CD4-positive, alpha-beta T cell (primary cell): Measurements from ENCODE around the gene SHROOM1. TPM values are rescaled to one million over a fixed set of nuclear protein-coding genes. Genes with fewer than 3 reads are reported as not detected.

Experiments
- ATAC-seq: fragments of 200-7000 bp; cut with Tn5 transposase; one replicate; pipeline ENCODE4 v1.10.0; 2022; ENCODE audit warnings: mild to moderate bottlenecking; ENCODE audit not compliant: poor library complexity
- CTCF ChIA-PET: fragments of 350-600 bp; sonication (Branson Sonifier 250); formaldehyde crosslinking; loops from one replicate; lab custom pipeline; 2021; ENCODE audit warnings: antibody characterized with exemption, inconsistent platforms; lab: Charles Lee
- POLR2A ChIA-PET: fragments of 350-600 bp; sonication (Branson Sonifier 250); formaldehyde crosslinking; loops from one replicate; lab custom pipeline; 2021; ENCODE audit warnings: antibody characterized with exemption, inconsistent platforms; lab: Charles Lee
- DNase-seq, 14 experiments: peaks; one replicate each; pipeline ENCODE4 v3.0.0-alpha.2; 2013 to 2020; ENCODE audit warnings: mixed read lengths in 2 of 14
- H3K27ac ChIP-seq, 2 donors: one replicate each; pipeline versions ENCODE4 v1.5.1 to v1.7.0; 2013; ENCODE audit warnings: low read length in 2 of 2, low read depth in 1 of 2, mild to moderate bottlenecking in 1 of 2
- H3K27me3 ChIP-seq, 2 experiments: 1 replicate in 1 of 2; 2 replicates in 1 of 2; pipeline versions ENCODE4 v1.6.1 to v1.7.0; 2013; ENCODE audit warnings: low read length in 2 of 2, control low read depth in 1 of 2, mild to moderate bottlenecking in 1 of 2, moderate library complexity in 1 of 2; ENCODE audit not compliant: insufficient read depth in 2 of 2, control insufficient read depth in 1 of 2
- H3K36me3 ChIP-seq: one replicate; pipeline ENCODE4 v1.6.1; 2013; ENCODE audit warnings: low read length, control low read depth; ENCODE audit not compliant: insufficient read depth
- H3K4me1 ChIP-seq: one replicate; pipeline ENCODE4 v1.6.1; 2013; ENCODE audit warnings: low read length, control low read depth; ENCODE audit not compliant: insufficient read depth
- H3K4me3 ChIP-seq: one replicate; pipeline ENCODE4 v1.5.1; 2013; ENCODE audit warnings: mild to moderate bottlenecking, low read length, moderate library complexity
- H3K9me3 ChIP-seq, 2 experiments: 1 replicate in 1 of 2; 2 replicates in 1 of 2; pipeline versions ENCODE4 v1.6.1 to v1.7.0; 2013; ENCODE audit warnings: low read length in 2 of 2, mild to moderate bottlenecking in 2 of 2, control low read depth in 1 of 2, moderate library complexity in 1 of 2; ENCODE audit not compliant: control insufficient read depth in 1 of 2, insufficient read depth in 1 of 2
- H3K27ac Mint-ChIP-seq: one replicate; pipeline ENCODE4 v1.8.0; 2020; ENCODE audit warnings: mixed read lengths
- H3K27me3 Mint-ChIP-seq: one replicate; pipeline ENCODE4 v1.8.0; 2021; ENCODE audit warnings: mixed read lengths
- H3K36me3 Mint-ChIP-seq: one replicate; pipeline ENCODE4 v1.8.0; 2021; ENCODE audit warnings: low read depth, mixed read lengths
- H3K4me1 Mint-ChIP-seq: one replicate; pipeline ENCODE4 v1.8.0; 2021; ENCODE audit warnings: low read depth, mixed read lengths
- H3K4me3 Mint-ChIP-seq: one replicate; pipeline ENCODE4 v1.8.0; 2020; ENCODE audit warnings: mild to moderate bottlenecking, mixed read lengths
- H3K9me3 Mint-ChIP-seq: one replicate; pipeline ENCODE4 v1.8.0; 2020; ENCODE audit warnings: mixed read lengths
- intact Hi-C, 2 experiments: fragments of 100-400 bp; cut with DNase I in 1 of 2; cut with micrococcal nuclease in 1 of 2; formaldehyde crosslinking; loops; one replicate each; pipeline versions ENCODE4 v1.15.1 to v1.9.0; 2023 to 2025; cut with DNase I, micrococcal nuclease
- total RNA-seq, 174 experiments: library from RNA in 2 of 174; stranded (reverse) in 2 of 174; gene quantifications; one replicate each; pipeline ENCODE4 v1.2.3 and lab custom pipeline; 2021 to 2026
- TF ChIP-seq, protein P1 (sequence below): fragments of 200-600 bp; IDR thresholded peaks from one replicate; pipeline ENCODE4 v1.8.0; 2022; ENCODE audit warnings: antibody characterized with exemption, mild to moderate bottlenecking

Gene SHROOM1
- total RNA-seq, 2 experiments from 2014 or later = 0.59 TPM; not detected in 1

DNA sequence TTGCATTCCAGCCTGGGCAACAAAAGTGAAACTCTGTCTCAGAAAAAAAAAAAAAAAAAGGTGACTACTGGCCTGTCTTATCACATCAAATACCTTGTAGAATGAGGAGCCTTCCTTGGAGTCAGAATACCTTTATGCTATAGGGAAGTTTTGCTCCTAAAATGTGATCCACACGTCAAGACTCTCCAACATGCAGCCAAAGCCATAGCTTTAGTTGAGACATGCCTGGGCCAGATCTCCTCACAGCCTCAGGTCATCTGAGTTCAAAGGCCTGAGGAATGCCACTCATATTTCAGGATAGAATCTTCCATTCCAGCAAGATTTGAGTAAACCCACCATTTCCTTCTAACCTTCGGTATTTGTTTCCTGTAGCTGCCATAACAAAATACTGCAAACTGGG lies 31.1 kb downstream of the SHROOM1 start:
- POLR2A ChIA-PET = no interaction called here

DNA sequence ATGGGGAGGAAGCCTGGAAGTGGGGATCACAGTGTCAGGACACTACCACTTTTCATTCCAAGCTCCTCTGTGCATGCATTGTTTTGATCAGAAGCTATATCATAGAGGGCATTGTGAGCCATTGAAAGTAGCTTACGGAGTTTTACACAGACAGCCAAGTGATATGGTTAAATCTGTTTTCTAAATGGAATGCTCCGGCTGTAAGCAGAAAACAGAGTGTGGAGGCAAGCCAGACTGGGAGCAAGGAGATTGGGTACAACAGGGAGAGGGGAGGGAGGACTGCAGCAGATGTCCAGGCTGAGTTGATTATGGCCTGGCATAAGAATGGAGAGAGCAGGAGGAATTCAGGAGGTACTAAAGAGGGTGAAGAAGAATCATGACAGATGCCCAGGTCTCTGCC lies 32.8 kb downstream of the SHROOM1 start:
- H3K4me3 Mint-ChIP-seq = no peak overlapping the region
- Histone ChIP-seq H3K27me3 (peaks cover 4 to 16% of the 10 kb centered on the region in 2 experiments), H3K27ac (no peak overlapping the region), H3K9me3 (no peaks in the 10 kb centered on the region), H3K36me3 (no peaks in the 10 kb centered on the region), H3K4me1 (no peaks in the 10 kb centered on the region), H3K4me3 (no peak overlapping the region)
- intact Hi-C loops = no loop called here
- no peaks in the 10 kb centered on the region for H3K4me1 Mint-ChIP-seq
- POLR2A ChIA-PET = no interaction called here
- no peaks in the 10 kb centered on the region for H3K36me3 Mint-ChIP-seq
- H3K27ac Mint-ChIP-seq = no peak overlapping the region
- peaks cover 54% of the 10 kb centered on the region for H3K27me3 Mint-ChIP-seq
- ATAC-seq = no peak
- TF ChIP-seq, protein P1, sequence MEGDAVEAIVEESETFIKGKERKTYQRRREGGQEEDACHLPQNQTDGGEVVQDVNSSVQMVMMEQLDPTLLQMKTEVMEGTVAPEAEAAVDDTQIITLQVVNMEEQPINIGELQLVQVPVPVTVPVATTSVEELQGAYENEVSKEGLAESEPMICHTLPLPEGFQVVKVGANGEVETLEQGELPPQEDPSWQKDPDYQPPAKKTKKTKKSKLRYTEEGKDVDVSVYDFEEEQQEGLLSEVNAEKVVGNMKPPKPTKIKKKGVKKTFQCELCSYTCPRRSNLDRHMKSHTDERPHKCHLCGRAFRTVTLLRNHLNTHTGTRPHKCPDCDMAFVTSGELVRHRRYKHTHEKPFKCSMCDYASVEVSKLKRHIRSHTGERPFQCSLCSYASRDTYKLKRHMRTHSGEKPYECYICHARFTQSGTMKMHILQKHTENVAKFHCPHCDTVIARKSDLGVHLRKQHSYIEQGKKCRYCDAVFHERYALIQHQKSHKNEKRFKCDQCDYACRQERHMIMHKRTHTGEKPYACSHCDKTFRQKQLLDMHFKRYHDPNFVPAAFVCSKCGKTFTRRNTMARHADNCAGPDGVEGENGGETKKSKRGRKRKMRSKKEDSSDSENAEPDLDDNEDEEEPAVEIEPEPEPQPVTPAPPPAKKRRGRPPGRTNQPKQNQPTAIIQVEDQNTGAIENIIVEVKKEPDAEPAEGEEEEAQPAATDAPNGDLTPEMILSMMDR = no peak
- DNase-seq = no peak
- no peaks in the 10 kb centered on the region for H3K9me3 Mint-ChIP-seq
- CTCF ChIA-PET = interaction anchor here (0.9 to 2.2 kb wide), 2 partner anchors 10 to 23 kb away, joined by 3 to 8 read pairs; no protein-coding TSS in a partner anchor

More for the DNA sequence above, 31.1 kb downstream of the SHROOM1 start:
- Histone ChIP-seq H3K4me1 (no peaks in the 10 kb centered on the region), H3K4me3 (no peak overlapping the region), H3K27me3 (peaks cover 0 to 15% of the 10 kb centered on the region in 2 experiments), H3K9me3 (no peaks in the 10 kb centered on the region), H3K27ac (no peak overlapping the region), H3K36me3 (no peaks in the 10 kb centered on the region)
- no peak for ATAC-seq
- DNase-seq = no peak
- Mint-ChIP-seq H3K36me3 (no peaks in the 10 kb centered on the region), H3K4me3 (no peak overlapping the region), H3K27ac (no peak overlapping the region), H3K27me3 (peaks cover 67% of the 10 kb centered on the region), H3K4me1 (no peaks in the 10 kb centered on the region), H3K9me3 (no peaks in the 10 kb centered on the region)
- CTCF ChIA-PET = interaction anchor here (0.7 to 2.2 kb wide), 2 partner anchors 21 to 605 kb away, joined by 3 to 8 read pairs; no protein-coding TSS in a partner anchor
- intact Hi-C loops = no loop called here
- TF ChIP-seq, protein P1 = no peak

DNA sequence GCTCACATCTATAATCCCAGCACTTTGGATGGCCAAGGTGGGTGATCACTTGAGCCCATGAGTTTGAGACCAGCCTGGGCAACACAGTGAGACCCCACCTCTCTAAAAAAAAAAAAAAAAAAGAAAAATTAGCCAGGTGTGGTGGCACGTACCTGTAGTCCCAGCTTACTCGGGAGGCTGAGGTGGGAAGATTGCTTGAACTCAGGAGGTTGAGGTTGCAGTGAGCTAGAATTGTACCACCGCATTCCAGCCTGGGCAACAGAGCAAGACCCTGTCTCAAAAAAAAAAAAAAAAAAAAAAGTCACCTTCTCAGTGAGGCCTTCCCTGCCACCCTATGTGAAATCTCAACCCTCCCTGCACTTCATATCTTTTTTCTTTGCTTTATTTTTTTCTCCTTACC lies 39.4 kb downstream of the SHROOM1 start:
- H3K27ac ChIP-seq = no peak overlapping the region
- H3K27ac Mint-ChIP-seq = no peak overlapping the region
- TF ChIP-seq, protein P1 = no peak
- no peak overlapping the region for H3K4me3 ChIP-seq
- no peaks in the 10 kb centered on the region for H3K9me3 Mint-ChIP-seq
- ChIA-PET POLR2A (interaction anchor here (0.6 to 0.8 kb wide), 2 partner anchors 44 to 73 kb away, joined by 3 read pairs; partner anchors contain the start of gene CCNI2), CTCF (no interaction called here)
- peaks cover 4 to 7% of the 10 kb centered on the region in 2 experiments for H3K27me3 ChIP-seq
- peaks cover 22% of the 10 kb centered on the region for H3K27me3 Mint-ChIP-seq
- DNase-seq (no peak), ATAC-seq (no peak)
- H3K9me3 ChIP-seq = no peaks in the 10 kb centered on the region
- H3K4me3 Mint-ChIP-seq = no peak overlapping the region
- no peaks in the 10 kb centered on the region for H3K36me3 Mint-ChIP-seq
- H3K36me3 ChIP-seq = no peaks in the 10 kb centered on the region
- intact Hi-C loops = no loop called here
- no peaks in the 10 kb centered on the region for H3K4me1 Mint-ChIP-seq
- H3K4me1 ChIP-seq = no peaks in the 10 kb centered on the region
